ENCODE measurements around the gene VSIG8. TPM values are rescaled to one million over a fixed set of nuclear protein-coding genes. Genes with fewer than 3 reads are reported as not detected.

The VSIG8 gene
- total RNA-seq, 6 experiments from 2014 or later = not detected

DNA sequence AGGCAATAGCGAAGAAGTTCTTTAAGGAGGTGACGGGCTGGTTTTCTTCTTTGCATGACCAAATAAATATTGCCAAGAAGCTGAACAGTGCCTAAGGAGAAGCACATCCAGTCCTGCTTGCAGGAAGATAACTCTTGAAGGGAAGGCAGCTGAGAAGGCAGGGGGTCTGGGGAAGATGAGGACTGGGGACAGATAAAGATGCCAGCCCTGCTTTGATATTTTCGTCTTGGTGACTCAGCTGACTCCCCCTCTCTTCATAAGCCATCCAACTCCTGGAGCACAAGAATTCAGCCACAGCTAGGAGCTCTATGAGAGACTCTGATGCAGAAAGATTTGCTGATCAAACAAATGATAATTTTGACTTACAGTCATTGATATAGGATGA lies 34.1 kb upstream of the VSIG8 start:
- no peak for DNase-seq
- H3K36me3 Mint-ChIP-seq (ENCODE audit: low read depth) = no peaks in the 10 kb centered on the region
- no peaks in the 10 kb centered on the region for H3K27me3 Mint-ChIP-seq (ENCODE audit: insufficient read depth)
- no peak overlapping the region for H3K4me3 Mint-ChIP-seq
- H3K9me3 Mint-ChIP-seq = no peaks in the 10 kb centered on the region
- TF ChIP-seq, protein P1, sequence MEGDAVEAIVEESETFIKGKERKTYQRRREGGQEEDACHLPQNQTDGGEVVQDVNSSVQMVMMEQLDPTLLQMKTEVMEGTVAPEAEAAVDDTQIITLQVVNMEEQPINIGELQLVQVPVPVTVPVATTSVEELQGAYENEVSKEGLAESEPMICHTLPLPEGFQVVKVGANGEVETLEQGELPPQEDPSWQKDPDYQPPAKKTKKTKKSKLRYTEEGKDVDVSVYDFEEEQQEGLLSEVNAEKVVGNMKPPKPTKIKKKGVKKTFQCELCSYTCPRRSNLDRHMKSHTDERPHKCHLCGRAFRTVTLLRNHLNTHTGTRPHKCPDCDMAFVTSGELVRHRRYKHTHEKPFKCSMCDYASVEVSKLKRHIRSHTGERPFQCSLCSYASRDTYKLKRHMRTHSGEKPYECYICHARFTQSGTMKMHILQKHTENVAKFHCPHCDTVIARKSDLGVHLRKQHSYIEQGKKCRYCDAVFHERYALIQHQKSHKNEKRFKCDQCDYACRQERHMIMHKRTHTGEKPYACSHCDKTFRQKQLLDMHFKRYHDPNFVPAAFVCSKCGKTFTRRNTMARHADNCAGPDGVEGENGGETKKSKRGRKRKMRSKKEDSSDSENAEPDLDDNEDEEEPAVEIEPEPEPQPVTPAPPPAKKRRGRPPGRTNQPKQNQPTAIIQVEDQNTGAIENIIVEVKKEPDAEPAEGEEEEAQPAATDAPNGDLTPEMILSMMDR (IDR thresholded peaks at IDR 0.05) = no peak
- H3K4me1 Mint-ChIP-seq (ENCODE audit: low read depth) = peaks cover 23% of the 10 kb centered on the region
- no peak overlapping the region for H3K27ac Mint-ChIP-seq

DNA sequence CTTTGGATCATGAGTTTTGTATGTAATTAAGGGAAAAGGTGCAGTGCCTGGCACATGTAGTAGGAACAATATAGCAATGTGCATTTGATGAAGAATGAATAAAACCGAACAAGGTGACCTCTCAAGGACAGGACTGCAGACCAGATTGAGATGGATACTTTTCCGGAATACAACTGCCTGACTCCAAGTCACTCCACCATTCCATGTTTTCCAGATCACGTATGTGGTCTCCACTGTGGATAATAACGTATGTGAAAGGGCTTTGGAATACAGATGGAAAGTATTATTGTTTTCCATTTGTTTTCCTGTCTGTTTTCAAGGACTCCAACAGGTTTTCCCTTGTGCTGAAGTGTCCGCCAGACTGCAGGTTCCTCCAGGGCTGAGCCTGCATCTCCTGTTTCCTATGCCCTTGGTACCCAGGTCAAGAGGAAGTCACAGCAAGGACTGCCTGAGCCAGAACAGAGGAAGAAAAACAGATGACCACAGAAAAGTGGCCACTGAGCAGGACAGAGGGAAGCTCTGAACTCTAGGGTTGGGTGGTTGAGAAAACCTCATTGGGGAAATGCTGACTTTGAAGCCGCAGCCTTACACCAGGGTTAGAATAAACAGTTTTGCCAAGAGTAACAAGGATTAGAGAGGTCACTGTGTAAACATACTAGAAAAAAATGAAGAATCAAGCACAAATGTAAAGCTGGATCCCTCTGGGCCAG lies 33.5 kb upstream of the VSIG8 start:
- no peaks in the 10 kb centered on the region for H3K9me3 Mint-ChIP-seq
- peaks cover 25% of the 10 kb centered on the region for H3K4me1 Mint-ChIP-seq (ENCODE audit: low read depth)
- no peaks in the 10 kb centered on the region for H3K27me3 Mint-ChIP-seq (ENCODE audit: insufficient read depth)
- DNase-seq = no peak
- TF ChIP-seq, protein P1 (IDR thresholded peaks at IDR 0.05) = no peak
- H3K27ac Mint-ChIP-seq = no peak overlapping the region
- H3K36me3 Mint-ChIP-seq (ENCODE audit: low read depth) = no peaks in the 10 kb centered on the region
- H3K4me3 Mint-ChIP-seq = no peak overlapping the region

DNA sequence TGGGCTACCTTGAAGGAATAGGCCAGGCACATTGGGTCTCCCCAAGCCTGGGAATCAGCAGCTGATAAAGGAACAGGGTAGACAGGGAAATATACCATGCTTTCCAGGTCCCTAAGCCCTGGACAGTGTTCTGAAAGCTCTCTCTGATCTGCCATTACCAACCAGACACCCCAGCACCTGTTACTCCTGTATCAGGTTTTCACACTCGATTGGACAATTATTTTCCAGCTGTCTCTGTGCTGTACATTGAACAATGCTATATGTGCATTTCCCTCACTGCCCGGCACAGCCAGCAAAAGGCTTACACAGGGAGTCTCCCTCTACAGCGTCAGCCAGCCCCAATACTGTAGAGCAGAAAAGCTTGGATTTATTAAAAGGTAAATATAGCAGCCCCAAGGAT lies 32.8 kb upstream of the VSIG8 start:
- H3K27me3 Mint-ChIP-seq (ENCODE audit: insufficient read depth) = no peaks in the 10 kb centered on the region

DNA sequence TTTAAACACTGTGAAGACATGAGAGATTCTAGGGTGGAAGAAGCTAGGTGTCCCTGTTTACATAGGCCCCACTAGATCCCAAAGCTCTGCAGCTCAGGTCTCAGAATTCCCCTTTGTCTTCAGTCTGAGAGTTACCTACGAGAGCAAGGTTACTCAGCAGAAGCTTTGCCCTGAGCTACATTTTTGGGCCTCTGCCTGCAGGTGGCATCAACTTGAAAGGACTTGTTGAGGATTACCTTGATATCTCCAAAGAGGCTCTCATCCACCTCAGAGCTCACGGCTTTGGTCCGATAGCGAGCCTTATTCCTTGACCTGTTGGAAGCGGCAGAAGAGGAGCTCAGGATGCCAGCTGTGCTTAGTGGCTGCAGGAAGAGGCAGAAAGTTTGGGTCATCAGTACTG lies 30.5 kb upstream of the VSIG8 start:
- H3K4me3 Mint-ChIP-seq = no peak overlapping the region
- no peaks in the 10 kb centered on the region for H3K27me3 Mint-ChIP-seq (ENCODE audit: insufficient read depth)

More for the DNA sequence above, 32.8 kb upstream of the VSIG8 start:
- Mint-ChIP-seq H3K4me1 (ENCODE audit: low read depth) (peaks cover 22% of the 10 kb centered on the region), H3K4me3 (no peak overlapping the region), H3K27ac (no peak overlapping the region), H3K9me3 (no peaks in the 10 kb centered on the region), H3K36me3 (ENCODE audit: low read depth) (no peaks in the 10 kb centered on the region)
- DNase-seq = no peak
- TF ChIP-seq, protein P1 (IDR thresholded peaks at IDR 0.05) = no peak

DNA sequence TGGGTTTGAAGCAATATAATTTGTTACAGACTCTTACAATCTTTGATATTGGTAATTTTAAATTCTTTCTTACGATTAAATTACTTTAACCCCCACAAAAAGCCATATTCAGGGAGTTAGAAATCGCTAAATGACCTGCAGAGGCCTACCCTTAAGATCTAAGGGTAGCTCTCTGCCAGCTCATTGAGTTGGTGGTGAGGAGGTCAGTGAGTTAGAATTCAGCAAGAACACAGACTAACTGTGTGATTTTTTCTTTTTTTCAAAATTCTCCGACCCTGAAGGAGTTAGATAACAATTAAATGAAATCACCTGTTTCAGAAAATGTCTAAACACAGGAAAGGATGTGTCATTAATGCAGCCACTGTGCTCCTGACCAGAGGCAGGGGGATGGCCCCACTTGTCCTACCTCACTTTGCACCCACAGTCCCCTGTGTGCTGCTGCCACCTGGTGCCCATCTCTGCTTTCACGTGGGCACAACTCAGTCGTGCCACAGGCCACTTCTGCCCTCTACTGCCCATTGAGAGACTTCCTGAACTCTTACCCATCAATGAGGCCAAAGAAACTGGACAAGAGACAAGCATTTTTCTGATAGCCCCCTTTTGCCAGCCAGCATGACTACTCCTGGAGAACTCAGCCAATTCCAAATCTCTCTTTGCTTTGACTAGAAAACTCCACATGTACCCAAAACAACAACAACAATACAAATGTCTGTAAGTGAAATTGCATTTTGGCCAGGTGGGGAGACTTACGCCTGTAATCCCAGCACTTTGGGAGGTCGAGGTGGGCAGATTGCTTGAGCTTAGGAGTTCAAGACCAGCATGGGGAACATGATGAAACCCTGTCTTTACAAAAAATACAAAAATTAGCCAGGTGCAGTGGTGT lies 29.1 kb upstream of the VSIG8 start:
- peak overlapping the region; percentile 11; the same call in 1 of the 2 replicates for H3K4me3 Mint-ChIP-seq
- H3K4me1 Mint-ChIP-seq (ENCODE audit: low read depth) = peaks cover 38% of the 10 kb centered on the region
- H3K27ac Mint-ChIP-seq = peak overlapping the region; percentile 70
- no peaks in the 10 kb centered on the region for H3K9me3 Mint-ChIP-seq
- DNase-seq = peak; percentile 87
- TF ChIP-seq, protein P1 (IDR thresholded peaks at IDR 0.05) = peak; percentile 100
- H3K27me3 Mint-ChIP-seq (ENCODE audit: insufficient read depth) = no peaks in the 10 kb centered on the region; the same call in 1 of the 2 replicates
- 0 out of 2 replicates have a peak, but pooled peaks cover 4% of the 10 kb centered on the region for H3K36me3 Mint-ChIP-seq (ENCODE audit: low read depth)

More for the DNA sequence above, 30.5 kb upstream of the VSIG8 start:
- Mint-ChIP-seq H3K9me3 (no peaks in the 10 kb centered on the region), H3K36me3 (ENCODE audit: low read depth) (0 out of 2 replicates have a peak, but pooled peaks cover 3% of the 10 kb centered on the region), H3K4me1 (ENCODE audit: low read depth) (peaks cover 42% of the 10 kb centered on the region), H3K27ac (no peak overlapping the region)
- no peak for DNase-seq
- TF ChIP-seq, protein P1 (IDR thresholded peaks at IDR 0.05) = peak; percentile 25; the same call in 1 of the 2 replicates

All from HFFc6 (cell line).